HepG2 (cell line): ENCODE data around the gene TJP1. TPM values are rescaled to one million over a fixed set of nuclear protein-coding genes. Genes with fewer than 3 reads are reported as not detected.

Experiments
- CCAR2 ChIP-seq: fragments of 200-400 bp; formaldehyde crosslinking; optimal IDR thresholded peaks from 2 replicates; pipeline ENCODE3; 2018; ENCODE audit warnings: low read depth, mild to moderate bottlenecking, low read length, moderate library complexity
- CCDC6 ChIP-seq: sonication (generic); formaldehyde crosslinking; IDR thresholded peaks from 2 replicates; pipeline ENCODE4 v1.8.1; 2022; ENCODE audit warnings: mild to moderate bottlenecking, missing genetic modification reagents, moderate library complexity
- DMAP1 ChIP-seq: IDR thresholded peaks from 2 replicates; pipeline ENCODE4 v1.6.1; 2016
- DNMT3B ChIP-seq: conservative IDR thresholded peaks from 2 replicates; pipeline ENCODE4 v1.6.1; 2016; ENCODE audit warnings: missing biosample characterization, control low read depth
- ELF4 ChIP-seq: sonication (generic); formaldehyde crosslinking; IDR thresholded peaks from 2 replicates; pipeline ENCODE4 v1.5.0; 2020; ENCODE audit warnings: missing genetic modification reagents, mild to moderate bottlenecking, moderate library complexity, borderline replicate concordance
- KLF11 ChIP-seq: IDR thresholded peaks from 2 replicates; pipeline ENCODE4 v1.6.1; 2016; ENCODE audit warnings: missing compliant biosample characterization
- NBN ChIP-seq: fragments of 450-650 bp; conservative IDR thresholded peaks from 2 replicates; pipeline ENCODE4 v1.6.1; 2017
- POLR2AphosphoS5 ChIP-seq: IDR thresholded peaks from 2 replicates; pipeline ENCODE4 v1.6.1; 2012; ENCODE audit warnings: low read depth, low read length
- SETDB1 ChIP-seq: sonication (generic); formaldehyde crosslinking; IDR thresholded peaks from 2 replicates; pipeline ENCODE4 v1.5.1; 2020; ENCODE audit warnings: missing genetic modification reagents, mild to moderate bottlenecking, borderline replicate concordance
- U2AF1 ChIP-seq: fragments of 200-400 bp; formaldehyde crosslinking; optimal IDR thresholded peaks from 2 replicates; pipeline ENCODE3; 2017; ENCODE audit warnings: mild to moderate bottlenecking, low read depth, low read length
- ZBTB20 ChIP-seq: sonication (generic); formaldehyde crosslinking; IDR thresholded peaks from 2 replicates; pipeline ENCODE4 v1.8.1; 2023; ENCODE audit warnings: missing genetic modification reagents, low read depth, mild to moderate bottlenecking, borderline replicate concordance
- ZIK1 ChIP-seq: sonication (generic); formaldehyde crosslinking; IDR thresholded peaks from 2 replicates; pipeline ENCODE4 v1.5.0; 2020; ENCODE audit warnings: mild to moderate bottlenecking, low read depth, missing genetic modification reagents, borderline replicate concordance
- ZNF543 ChIP-seq: sonication (generic); formaldehyde crosslinking; IDR thresholded peaks from 2 replicates; pipeline ENCODE4 v1.4.0; 2020; ENCODE audit warnings: mild to moderate bottlenecking, missing genetic modification reagents
- ZNF570 ChIP-seq: sonication (generic); formaldehyde crosslinking; IDR thresholded peaks from 2 replicates; pipeline ENCODE4 v1.4.0; 2020; ENCODE audit warnings: mild to moderate bottlenecking, missing genetic modification reagents, borderline replicate concordance
- ZNF577 ChIP-seq: sonication (generic); formaldehyde crosslinking; IDR thresholded peaks from 2 replicates; pipeline ENCODE4 v1.4.0; 2020; ENCODE audit warnings: mild to moderate bottlenecking, low read depth, missing genetic modification reagents, borderline replicate concordance
- ZSCAN31 ChIP-seq: sonication (generic); formaldehyde crosslinking; IDR thresholded peaks from 2 replicates; pipeline ENCODE4 v1.5.0; 2020; ENCODE audit warnings: low read depth, mild to moderate bottlenecking, missing genetic modification reagents
- polyA plus RNA-seq, 8 experiments: library from polyadenylated mRNA; depleted of rRNA in 3 of 8; stranded (reverse) in 7 of 8; unstranded in 1 of 8; fragments of >200 nt; fragmentation: Illumina TruSeq in 4 of 8; extraction: Trizol in 4 of 8; gene quantifications; 2 replicates each; pipeline versions ENCODE4 v1.2.1 to v1.2.3, GENCODE V29; 2011 to 2016; ENCODE audit warnings: low read depth in 4 of 8, missing spikeins in 1 of 8, mixed read lengths in 1 of 8; ENCODE audit not compliant: insufficient read depth in 1 of 8
- total RNA-seq, 5 experiments: library from RNA; depleted of rRNA; stranded (reverse); fragments of >200 nt; fragmentation: Illumina TruSeq; extraction: Trizol; gene quantifications; 2 replicates each; pipeline ENCODE4 v1.2.3, GENCODE V29; 2016; ENCODE audit warnings: low read depth in 1 of 5
- TF ChIP-seq, protein P1 (sequence below): sonication (generic); formaldehyde crosslinking; IDR thresholded peaks from 2 replicates; pipeline ENCODE4 v1.4.0; 2020; ENCODE audit warnings: missing genetic modification reagents
- TF ChIP-seq, protein P2 (sequence below): sonication (generic); formaldehyde crosslinking; IDR thresholded peaks from 2 replicates; pipeline ENCODE4 v1.4.0; 2020; ENCODE audit warnings: low read depth, mild to moderate bottlenecking, missing genetic modification reagents
- TF ChIP-seq, protein P3 (sequence below): sonication (generic); formaldehyde crosslinking; conservative IDR thresholded peaks from 2 replicates; pipeline ENCODE4 v1.8.0; 2022; ENCODE audit warnings: mild to moderate bottlenecking, moderate library complexity, missing genetic modification reagents
- TF ChIP-seq, protein P4 (sequence below): sonication (generic); formaldehyde crosslinking; IDR thresholded peaks from 2 replicates; pipeline ENCODE4 v1.5.0; 2020; ENCODE audit warnings: missing genetic modification reagents
- TF ChIP-seq, protein P5 (sequence below): fragments of 450-650 bp; IDR thresholded peaks from 2 replicates; pipeline ENCODE4 v1.6.1; 2017

Gene TJP1
- total and polyA plus RNA-seq, 2 of the 13 experiments (the other 11 are each of a cell fraction or from before 2014, with no cell fraction given) = 25.9 to 27.1 TPM

DNA sequence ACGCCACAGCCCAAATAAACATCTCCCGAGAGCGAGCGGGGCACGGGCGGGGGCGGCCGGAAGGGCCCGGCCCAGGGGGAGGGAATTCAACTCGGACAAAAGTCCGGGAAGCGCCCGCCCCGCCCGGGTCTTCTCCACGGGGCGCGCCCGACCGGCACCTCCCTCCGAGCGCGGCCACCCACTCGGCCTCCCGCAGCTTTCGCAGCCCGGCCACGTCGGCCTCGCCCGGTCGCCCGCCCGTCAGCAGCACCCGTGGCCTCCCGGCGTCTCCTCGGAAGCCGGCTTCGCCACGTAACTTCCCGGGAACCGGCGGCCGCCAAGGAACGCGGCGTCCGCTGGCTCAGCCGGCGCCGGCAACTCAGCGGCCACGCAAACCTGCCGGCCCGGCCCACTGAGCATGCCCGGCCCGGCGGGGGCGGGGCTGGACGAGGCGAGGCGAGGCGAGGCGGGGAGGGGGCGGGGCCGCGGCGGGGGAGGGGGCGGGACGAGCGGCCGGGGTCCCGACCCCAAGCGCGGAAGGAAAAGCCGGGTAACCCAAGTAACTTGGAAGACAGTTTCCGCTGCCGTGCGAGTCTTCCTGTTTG, at the start of gene TJP1 (continued):
- TF ChIP-seq, protein P1, sequence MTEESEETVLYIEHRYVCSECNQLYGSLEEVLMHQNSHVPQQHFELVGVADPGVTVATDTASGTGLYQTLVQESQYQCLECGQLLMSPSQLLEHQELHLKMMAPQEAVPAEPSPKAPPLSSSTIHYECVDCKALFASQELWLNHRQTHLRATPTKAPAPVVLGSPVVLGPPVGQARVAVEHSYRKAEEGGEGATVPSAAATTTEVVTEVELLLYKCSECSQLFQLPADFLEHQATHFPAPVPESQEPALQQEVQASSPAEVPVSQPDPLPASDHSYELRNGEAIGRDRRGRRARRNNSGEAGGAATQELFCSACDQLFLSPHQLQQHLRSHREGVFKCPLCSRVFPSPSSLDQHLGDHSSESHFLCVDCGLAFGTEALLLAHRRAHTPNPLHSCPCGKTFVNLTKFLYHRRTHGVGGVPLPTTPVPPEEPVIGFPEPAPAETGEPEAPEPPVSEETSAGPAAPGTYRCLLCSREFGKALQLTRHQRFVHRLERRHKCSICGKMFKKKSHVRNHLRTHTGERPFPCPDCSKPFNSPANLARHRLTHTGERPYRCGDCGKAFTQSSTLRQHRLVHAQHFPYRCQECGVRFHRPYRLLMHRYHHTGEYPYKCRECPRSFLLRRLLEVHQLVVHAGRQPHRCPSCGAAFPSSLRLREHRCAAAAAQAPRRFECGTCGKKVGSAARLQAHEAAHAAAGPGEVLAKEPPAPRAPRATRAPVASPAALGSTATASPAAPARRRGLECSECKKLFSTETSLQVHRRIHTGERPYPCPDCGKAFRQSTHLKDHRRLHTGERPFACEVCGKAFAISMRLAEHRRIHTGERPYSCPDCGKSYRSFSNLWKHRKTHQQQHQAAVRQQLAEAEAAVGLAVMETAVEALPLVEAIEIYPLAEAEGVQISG (CRISPR knock-in tag) = 0 out of 2 replicates have a peak, but pooled peaks have one; percentile 55
- TF ChIP-seq, protein P2, sequence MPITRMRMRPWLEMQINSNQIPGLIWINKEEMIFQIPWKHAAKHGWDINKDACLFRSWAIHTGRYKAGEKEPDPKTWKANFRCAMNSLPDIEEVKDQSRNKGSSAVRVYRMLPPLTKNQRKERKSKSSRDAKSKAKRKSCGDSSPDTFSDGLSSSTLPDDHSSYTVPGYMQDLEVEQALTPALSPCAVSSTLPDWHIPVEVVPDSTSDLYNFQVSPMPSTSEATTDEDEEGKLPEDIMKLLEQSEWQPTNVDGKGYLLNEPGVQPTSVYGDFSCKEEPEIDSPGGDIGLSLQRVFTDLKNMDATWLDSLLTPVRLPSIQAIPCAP (CRISPR knock-in tag) = no peak
- TF ChIP-seq, protein P3, sequence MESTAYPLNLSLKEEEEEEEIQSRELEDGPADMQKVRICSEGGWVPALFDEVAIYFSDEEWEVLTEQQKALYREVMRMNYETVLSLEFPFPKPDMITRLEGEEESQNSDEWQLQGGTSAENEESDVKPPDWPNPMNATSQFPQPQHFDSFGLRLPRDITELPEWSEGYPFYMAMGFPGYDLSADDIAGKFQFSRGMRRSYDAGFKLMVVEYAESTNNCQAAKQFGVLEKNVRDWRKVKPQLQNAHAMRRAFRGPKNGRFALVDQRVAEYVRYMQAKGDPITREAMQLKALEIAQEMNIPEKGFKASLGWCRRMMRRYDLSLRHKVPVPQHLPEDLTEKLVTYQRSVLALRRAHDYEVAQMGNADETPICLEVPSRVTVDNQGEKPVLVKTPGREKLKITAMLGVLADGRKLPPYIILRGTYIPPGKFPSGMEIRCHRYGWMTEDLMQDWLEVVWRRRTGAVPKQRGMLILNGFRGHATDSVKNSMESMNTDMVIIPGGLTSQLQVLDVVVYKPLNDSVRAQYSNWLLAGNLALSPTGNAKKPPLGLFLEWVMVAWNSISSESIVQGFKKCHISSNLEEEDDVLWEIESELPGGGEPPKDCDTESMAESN (CRISPR knock-in tag) = peak; percentile 50; the same call in 1 of the 2 replicates
- no peak; the same call in 1 of the 2 replicates for TF ChIP-seq DMAP1 (CRISPR knock-in tag)
- TF ChIP-seq CCDC6 = peak; percentile 59
- TF ChIP-seq POLR2AphosphoS5 = peak; percentile 69
- no peak for TF ChIP-seq CCAR2
- TF ChIP-seq, protein P4, sequence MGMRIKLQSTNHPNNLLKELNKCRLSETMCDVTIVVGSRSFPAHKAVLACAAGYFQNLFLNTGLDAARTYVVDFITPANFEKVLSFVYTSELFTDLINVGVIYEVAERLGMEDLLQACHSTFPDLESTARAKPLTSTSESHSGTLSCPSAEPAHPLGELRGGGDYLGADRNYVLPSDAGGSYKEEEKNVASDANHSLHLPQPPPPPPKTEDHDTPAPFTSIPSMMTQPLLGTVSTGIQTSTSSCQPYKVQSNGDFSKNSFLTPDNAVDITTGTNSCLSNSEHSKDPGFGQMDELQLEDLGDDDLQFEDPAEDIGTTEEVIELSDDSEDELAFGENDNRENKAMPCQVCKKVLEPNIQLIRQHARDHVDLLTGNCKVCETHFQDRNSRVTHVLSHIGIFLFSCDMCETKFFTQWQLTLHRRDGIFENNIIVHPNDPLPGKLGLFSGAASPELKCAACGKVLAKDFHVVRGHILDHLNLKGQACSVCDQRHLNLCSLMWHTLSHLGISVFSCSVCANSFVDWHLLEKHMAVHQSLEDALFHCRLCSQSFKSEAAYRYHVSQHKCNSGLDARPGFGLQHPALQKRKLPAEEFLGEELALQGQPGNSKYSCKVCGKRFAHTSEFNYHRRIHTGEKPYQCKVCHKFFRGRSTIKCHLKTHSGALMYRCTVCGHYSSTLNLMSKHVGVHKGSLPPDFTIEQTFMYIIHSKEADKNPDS = no peak
- TF ChIP-seq, protein P5, sequence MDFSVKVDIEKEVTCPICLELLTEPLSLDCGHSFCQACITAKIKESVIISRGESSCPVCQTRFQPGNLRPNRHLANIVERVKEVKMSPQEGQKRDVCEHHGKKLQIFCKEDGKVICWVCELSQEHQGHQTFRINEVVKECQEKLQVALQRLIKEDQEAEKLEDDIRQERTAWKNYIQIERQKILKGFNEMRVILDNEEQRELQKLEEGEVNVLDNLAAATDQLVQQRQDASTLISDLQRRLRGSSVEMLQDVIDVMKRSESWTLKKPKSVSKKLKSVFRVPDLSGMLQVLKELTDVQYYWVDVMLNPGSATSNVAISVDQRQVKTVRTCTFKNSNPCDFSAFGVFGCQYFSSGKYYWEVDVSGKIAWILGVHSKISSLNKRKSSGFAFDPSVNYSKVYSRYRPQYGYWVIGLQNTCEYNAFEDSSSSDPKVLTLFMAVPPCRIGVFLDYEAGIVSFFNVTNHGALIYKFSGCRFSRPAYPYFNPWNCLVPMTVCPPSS = no peak
- 0 out of 2 replicates have a peak, but pooled peaks have one; percentile 65 for TF ChIP-seq ZIK1 (CRISPR knock-in tag)
- TF ChIP-seq NBN = no peak
- no peak for TF ChIP-seq ZBTB20 (CRISPR knock-in tag)
- no peak for TF ChIP-seq ZNF577 (CRISPR knock-in tag)
- no peak for TF ChIP-seq DNMT3B (CRISPR knock-in tag)
- no peak for TF ChIP-seq U2AF1
- TF ChIP-seq KLF11 (CRISPR knock-in tag) = no peak
- TF ChIP-seq ZNF543 (CRISPR knock-in tag) = no peak
- TF ChIP-seq ZSCAN31 (CRISPR knock-in tag) = 0 out of 2 replicates have a peak, but pooled peaks have one; percentile 16
- TF ChIP-seq ZNF570 (CRISPR knock-in tag) = no peak
- no peak for TF ChIP-seq SETDB1 (CRISPR knock-in tag)
- no peak for TF ChIP-seq ELF4
